NCI-H2196 treated with DMSO at 0.1 percent for 48 hours (cell line): ENCODE measurements around the gene GPR179.
A peak's percentile ranks its signal among the peaks of the same experiment; 100 is the strongest.

Source experiments
- DNase-seq: peaks from one replicate; lab custom pipeline; 2025; ENCODE audit not compliant: unreplicated experiment; lab: John Stamatoyannopoulos, UW

GPR179 gene, protein sequence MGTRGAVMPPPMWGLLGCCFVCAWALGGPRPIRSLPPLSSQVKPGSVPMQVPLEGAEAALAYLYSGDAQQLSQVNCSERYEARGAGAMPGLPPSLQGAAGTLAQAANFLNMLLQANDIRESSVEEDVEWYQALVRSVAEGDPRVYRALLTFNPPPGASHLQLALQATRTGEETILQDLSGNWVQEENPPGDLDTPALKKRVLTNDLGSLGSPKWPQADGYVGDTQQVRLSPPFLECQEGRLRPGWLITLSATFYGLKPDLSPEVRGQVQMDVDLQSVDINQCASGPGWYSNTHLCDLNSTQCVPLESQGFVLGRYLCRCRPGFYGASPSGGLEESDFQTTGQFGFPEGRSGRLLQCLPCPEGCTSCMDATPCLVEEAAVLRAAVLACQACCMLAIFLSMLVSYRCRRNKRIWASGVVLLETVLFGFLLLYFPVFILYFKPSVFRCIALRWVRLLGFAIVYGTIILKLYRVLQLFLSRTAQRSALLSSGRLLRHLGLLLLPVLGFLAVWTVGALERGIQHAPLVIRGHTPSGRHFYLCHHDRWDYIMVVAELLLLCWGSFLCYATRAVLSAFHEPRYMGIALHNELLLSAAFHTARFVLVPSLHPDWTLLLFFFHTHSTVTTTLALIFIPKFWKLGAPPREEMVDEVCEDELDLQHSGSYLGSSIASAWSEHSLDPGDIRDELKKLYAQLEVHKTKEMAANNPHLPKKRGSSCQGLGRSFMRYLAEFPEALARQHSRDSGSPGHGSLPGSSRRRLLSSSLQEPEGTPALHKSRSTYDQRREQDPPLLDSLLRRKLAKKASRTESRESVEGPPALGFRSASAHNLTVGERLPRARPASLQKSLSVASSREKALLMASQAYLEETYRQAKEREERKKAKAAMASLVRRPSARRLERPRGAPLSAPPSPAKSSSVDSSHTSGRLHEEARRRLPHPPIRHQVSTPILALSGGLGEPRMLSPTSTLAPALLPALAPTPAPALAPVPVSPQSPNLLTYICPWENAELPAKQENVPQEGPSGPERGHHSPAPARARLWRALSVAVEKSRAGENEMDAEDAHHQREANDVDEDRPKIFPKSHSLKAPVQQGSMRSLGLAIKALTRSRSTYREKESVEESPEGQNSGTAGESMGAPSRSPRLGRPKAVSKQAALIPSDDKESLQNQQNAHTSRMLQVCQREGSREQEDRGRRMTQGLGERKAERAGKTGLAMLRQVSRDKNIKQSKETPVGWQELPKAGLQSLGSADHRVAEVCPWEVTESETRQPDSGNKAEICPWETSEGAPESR (N-terminal part only)

DNA sequence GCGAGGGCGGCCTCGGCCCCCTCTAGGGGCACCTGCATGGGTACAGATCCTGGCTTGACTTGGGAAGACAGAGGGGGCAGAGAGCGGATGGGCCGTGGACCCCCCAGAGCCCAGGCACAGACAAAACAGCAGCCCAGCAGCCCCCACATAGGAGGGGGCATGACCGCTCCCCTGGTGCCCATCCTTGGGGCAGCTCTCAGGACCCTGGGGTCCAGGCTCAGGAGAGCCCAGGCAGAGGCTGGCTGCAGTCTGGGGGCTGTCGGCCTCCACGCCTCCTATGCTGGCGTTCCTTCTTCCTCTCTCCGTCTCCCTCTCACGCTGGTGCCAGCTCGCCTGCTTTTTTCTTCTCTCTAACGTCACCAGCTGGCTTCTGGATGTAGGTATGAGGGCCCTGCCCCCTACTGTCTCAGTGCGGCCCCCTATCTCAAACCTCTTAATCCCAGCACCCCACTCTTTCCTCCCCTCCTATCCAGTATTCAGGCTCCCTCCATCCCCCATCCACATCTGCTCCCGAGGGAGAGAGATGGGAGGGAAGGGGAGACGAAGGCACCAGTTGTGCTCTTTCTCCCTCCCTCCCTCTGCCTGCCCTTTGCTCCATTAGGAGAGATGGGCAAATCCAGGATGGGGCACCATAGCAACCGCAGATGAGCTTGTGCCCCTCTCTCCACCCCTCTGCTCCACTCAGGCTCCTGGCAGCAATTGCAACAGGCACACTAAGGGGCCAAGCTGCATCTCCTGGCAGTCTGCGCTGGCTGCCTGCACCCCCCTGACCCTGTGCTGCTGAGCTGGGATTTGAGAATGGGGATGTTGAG, at the start of gene GPR179:
Gene GPR179 (minus strand): TSS at position 349 of the 812 bp plus-strand sequence. CDS start 167 bp downstream, at position 182.
- DNase-seq: no peak

DNA sequence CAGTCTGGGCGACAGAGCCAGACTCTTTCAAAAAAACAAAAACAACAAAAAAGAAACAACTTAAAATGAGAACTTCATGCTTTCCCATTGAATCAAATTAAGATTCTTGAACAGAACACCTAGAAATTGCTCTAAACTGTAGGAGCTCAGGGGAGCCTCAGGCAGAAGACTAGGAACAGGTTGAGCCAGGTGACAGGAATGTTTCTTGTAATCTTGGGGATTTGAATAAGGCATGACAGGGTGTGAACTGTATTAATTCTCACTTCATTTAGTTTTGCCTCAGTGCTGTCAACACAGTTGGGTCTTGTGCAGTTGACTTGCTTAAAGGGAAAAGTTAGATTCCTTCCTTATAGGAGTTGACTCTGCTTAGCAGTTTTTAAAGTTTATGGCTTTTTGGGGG, 35.7 kb upstream of the GPR179 start:
- no peak for DNase-seq

DNA sequence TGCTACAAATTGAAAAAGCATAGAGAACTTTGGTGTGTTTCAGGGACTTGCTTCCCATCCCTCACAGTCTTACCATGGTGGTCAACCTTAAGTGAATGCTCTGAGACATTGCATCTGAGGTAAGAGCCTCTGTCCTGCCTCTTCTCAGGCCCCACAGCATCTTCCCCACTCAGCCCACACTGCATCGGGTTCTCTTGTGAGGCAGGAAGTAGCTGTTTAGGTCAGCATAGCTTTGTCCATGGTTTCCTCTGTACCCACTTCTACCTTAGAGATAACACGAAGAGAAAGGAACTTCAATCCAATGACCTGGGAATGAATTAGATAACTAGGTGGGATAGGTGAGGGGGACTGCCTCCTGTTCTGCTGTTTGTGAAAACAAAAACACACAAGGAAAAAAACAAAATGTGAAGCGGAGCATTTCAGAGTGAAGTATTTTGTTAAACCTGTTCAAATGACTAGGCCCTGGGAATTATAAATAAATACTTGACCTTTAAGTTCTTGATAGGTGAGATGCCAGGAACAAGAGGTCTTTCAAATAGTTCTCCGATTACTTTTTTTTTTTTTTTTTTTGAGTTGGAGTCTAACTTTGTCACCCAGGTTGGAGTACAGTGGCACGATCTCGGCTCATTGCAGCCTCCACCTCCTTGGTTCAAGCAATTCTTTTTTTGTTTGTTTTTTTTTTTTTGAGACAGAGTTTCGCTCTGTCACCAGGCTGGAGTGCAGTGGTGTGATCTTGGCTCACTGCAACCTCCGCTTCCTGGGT, 25.5 kb upstream of the GPR179 start:
- DNase-seq: no peak

DNA sequence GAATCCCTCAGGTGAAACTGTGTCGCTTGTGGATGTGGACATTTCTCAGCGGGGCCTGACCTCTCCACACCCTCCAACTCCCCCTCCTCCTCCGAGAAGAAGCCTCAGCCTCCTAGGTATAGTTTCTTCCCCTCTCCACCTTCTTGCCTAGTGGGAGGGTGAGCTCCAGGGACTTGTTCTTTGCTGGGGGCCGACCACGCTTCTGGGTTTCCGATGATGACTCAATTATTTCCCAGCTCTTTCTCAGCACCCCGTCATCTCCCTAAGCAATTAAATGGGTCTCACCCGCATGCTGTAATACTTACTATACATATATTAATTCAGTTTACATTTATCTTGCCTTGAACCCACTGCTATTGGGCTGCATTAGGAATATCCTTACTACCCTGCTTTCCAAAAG, 21.0 kb upstream of the GPR179 start:
- no peak for DNase-seq

DNA sequence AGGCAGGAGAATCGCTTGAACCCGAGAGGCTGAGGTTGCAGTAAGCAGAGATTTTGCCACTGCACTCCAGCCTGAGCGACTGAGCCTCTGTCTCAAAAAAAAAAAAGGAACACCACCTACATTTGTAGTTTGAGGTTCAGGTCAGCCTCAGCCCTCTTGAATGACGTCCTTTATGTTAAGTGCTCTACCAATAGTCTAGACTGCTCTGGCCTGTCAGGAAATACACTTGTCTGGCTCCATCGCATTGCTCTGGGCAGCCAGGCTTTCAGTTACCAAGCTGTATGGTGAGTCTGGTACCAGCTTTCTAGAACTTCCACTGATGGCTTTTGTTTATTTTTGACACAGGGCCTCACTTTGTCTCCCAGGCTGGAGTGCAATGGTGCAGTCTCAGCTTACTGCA, 19.3 kb upstream of the GPR179 start:
- DNase-seq: no peak

DNA sequence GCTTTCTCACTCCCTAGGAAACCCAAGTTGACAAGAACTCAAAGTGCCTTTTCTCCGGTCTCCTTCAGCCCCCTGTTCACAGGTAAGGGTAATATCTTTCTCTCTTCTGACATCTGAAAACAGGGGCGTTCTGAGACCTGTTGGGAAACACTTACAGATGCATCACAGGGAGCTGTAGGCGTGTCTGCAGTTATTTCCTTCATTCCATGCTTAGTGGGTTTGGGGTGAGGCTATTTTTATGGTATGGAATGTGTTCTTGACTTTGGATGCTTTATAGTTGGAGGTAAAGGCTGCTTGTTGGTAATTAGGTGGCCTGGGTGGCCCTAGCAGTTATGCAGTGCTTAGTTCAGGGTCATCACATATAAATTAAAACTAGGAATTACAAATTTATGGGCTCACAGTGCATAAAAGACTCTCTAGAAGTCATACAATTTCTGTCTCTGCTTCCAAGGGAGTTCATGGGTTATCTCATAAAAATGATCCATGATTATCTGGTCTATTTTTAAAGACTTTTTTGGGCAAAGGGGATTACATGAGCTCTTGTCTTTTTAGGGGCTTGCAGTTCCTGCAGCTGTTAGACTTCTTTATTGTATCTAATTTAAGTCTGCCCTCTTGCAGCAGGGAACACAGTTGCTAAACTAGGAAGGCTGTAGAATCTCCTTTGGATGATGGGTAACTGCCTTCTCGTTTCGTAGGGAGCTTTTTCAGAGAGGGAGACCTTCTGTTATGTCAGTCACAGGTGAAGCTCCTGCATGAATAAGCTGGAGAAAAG, 18.1 kb upstream of the GPR179 start:
- DNase-seq: no peak

DNA sequence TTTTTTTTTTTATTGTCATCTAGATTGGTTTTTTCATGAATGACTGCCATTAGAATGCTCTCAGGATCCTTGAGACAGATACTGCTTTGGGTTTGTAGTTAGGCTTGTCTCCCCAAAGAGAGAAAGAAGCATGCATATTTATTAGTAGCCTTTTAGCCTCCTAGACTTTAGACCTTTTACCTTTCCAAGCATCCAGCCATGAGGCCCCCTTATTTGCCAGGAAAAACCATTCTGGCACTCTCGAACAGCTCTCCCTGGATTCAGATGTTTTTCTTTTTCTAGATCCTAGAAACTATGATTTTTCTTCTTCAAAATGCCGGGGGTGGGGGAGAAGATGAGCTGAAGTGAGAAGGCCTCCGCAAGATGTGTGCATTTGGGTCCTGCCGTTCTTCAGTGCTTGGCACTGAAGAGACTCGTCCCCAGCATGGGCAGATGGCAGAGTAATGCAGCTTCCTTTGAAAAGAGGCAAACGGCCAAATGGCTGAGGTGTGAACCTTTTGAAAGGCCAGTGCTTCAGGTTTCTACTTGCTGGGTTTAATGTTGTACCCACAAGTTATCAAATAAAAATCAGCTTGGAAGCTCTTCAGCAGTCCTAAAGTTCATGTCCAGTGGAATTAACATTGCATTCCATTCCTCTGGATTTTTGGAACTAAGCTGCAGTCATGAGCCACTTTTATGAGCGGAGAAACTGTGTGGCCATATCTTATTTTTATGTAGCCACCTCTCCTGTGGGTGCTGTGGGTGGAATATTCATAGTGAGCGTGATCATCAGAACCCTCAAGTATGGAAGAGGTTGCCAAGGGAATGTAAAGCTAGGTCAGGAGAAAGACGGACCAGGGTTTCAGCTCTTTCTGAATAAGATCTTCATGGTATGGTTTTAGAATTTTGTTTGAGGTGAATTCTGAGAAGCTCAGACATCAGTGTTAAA, 15.1 kb upstream of the GPR179 start:
- no peak for DNase-seq

DNA sequence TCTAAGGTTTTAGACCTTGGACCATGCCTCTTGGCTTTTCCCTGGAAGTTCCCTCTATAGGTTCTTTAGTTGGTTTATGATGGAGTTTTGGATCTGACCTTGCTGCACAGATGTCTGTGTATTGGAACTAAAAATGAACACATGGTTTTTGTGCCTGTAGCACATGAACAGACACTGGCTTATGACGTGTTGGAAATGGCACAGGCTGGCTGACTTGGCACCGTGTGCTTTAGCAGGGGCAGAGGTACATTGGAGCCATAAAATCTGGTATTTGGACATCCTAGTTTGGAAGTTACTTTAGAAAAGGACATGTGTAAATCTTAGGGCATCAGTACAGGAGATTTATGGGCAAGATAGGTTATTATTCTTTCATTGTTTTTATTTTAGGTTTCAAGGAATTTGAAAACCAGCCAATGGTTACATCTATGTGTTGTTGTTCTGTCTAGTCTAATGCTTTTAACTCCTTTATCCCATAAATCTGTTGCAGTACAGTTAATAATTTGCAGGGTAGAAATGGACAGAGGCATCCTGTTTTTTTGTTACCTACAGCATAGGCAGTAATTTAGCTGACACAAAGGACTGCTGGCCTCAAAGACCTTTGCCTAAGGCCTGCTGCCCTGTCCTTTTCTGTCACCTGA, 13.8 kb upstream of the GPR179 start:
- DNase-seq: no peak

DNA sequence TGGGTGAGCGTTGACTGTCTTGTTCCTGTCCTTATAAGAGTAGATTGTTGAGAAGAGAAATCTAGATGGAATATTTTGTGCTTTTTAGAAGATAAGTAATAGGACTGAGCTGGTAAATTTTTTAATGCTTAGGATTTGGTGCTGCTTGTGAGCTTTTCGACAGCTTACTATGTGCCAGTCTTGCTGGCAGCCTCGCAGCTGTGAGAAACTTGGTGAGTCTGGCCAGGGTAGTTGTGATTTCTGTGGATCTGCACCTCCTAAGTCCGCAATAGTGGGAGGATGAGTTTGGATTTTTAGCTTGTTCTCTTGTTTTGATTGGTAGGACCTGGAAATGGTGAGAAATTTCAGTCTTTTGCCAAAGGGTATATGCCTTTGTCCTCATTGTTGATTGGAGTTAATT, 11.5 kb upstream of the GPR179 start:
- no peak for DNase-seq

DNA sequence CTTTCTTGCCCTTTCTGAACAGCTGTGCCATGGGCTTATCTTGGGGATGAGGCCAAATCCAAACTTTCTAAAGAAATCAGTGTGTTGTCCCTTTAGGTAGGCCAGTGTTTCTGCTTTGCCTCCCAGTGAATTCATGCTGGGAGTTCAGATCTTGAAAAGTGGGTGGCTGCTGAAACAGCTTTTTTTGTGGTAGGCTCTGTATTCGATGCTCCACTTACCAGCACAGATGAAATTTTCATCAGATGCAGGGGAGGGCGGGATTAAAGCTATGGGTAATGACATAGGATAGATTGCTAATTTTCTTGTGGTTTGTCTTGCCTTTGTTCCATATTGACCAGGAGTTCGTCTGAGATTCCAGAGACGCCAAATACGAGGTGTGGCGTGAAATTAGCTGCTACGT, 10.7 kb upstream of the GPR179 start:
- no peak for DNase-seq

DNA sequence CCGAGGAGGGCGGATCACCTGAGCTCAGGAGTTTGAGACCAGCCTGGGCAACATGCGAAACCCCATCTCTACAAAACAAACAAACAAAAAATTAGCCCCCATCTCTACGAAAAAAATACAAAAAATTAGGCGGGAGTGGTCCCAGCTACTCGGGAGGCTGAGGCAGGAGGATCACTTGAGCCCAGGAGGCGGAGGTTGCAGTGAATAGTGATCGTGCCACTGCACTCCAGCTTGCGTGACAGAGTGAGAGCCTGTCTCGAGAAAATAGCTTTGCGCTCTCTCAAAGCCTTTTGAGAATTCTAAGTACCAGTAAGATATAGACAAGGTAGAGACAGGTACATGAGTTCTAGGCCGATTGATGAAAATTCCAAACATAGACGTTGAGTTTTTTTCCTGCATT, 9.9 kb upstream of the GPR179 start:
- DNase-seq: no peak

DNA sequence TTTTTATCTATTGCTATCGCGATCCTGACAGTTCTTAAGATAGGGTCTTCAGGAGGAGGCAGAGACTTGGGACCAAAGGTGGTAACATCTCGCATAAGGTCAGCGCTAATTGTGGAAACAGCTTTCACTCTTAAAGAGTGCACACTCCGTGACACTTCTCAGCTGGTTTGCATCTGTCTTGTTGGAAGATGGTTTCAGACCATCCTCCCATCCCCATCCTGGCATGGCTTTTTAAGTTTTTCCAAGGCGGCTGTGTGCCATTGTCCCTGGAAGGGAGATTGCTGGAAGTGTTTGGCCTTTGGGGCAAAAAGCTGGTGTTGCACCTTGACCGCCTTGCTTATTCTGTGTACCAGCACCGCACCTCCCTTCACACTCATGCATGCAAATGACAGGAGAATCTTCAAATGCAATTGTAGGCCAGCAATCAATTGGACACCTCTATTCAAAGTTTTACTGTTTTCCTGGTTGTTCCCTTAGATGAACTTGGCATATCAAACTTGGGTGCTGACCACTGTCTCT, 9.4 kb upstream of the GPR179 start:
- DNase-seq: no peak

DNA sequence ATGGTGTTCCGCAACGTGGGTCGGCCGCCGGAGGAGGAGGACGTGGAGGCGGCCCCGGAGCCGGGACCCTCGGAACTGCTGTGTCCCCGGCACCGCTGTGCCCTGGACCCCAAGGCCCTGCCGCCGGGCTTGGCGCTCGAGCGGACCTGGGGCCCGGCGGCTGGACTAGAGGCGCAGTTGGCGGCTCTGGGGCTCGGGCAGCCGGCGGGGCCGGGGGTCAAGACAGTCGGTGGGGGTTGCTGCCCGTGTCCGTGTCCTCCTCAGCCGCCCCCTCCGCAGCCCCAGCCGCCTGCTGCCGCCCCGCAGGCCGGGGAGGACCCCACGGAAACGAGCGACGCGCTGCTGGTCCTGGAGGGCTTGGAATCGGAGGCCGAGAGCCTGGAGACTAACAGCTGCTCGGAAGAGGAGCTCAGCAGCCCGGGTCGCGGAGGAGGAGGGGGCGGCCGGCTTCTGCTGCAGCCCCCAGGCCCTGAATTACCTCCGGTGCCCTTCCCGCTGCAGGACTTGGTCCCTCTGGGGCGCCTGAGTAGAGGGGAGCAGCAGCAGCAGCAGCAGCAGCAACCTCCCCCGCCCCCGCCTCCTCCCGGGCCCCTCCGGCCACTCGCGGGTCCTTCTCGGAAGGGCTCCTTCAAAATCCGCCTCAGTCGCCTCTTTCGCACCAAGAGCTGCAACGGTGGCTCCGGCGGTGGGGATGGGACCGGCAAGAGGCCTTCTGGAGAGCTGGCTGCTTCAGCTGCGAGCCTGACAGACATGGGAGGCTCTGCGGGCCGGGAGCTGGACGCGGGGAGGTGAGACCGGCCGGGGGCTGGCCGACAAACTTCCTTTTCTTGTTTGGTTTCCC, 8.7 kb upstream of the GPR179 start:
- DNase-seq: no peak

DNA sequence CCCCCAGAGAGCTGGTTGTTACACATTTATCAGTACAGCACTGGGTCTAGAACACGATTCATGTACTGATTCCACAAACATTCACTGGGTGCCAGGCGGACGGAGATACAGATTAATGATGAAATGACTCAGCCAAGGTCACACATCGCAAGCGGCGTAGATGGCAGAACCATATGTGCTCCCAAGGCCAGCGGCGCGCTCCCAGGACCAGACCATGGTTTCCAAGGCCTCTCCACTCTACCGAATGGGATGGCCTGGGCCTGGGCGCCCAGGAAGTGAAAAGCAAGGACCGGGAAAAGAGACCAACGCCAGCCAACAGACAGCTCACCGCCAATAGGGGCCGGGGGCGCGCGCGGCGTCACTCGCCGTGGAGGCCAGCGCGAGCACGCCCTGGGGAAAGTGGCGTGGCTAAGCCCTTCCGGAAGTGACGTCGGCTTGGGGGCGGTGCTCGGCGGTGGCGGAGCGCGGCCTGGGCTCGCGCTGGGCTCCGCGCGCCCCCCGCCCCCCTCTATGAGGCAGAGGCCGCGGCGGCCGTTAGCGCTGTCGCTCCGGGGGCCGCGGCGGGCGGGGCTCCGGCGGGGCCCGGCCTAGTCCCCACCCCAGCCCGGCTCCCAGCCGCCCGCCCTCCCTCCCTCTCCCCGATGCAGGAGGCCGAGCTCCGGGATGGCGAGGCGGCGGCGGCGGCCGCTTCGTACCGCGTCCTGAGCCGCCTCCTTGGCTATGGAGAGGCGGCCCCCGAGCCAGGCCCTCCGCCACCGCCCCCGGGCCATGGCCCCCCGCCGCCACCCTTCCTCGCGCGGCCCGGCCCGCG, 7.9 kb upstream of the GPR179 start, which contains the start of gene SOCS7:
Gene SOCS7 (plus strand): TSS at position 433 of the 811 bp plus-strand sequence. CDS start 209 bp downstream, at position 642.
- peak; percentile 54 for DNase-seq

DNA sequence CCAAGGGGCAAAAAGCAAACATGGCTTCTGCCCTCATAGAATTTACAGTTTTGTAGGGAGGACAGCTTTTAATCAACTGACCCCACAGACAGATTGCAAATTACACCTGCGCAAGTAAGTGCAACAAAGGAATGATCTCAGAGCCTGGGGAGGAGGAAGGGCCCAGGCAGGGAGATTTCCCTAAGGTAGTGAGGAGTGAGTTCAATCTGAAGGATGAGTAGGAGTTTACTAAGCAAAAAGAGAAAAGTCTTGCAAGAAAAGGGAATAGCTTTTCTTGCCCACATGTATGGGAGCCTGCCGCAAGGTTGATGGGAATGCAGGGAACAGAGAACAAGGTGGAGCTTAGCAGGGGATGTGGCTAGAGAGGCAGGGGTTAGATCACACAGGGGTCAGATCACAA, 6.3 kb upstream of the GPR179 start:
- no peak for DNase-seq
